K562 (cell line): Measurements from ENCODE around the gene SRSF9. TPM values are rescaled to one million over a fixed set of nuclear protein-coding genes. Genes with fewer than 3 reads are reported as not detected.

ENCODE experiments used
- CHD7 ChIP-seq: fragments of 200-600 bp; sonication (generic); IDR thresholded peaks from one replicate; pipeline ENCODE4 v1.6.1; 2012; ENCODE audit warnings: mild to moderate bottlenecking, low read depth, low read length, inconsistent platforms
- E2F3 ChIP-seq: fragments of 250-450 bp; sonication (Bioruptor Pico); IDR thresholded peaks from 2 replicates; pipeline ENCODE4 v1.4.0; 2020; ENCODE audit warnings: mild to moderate bottlenecking
- ESRRA ChIP-seq: fragments of 450-650 bp; IDR thresholded peaks from 2 replicates; pipeline ENCODE4 v1.6.1; 2014; ENCODE audit warnings: low read depth, mild to moderate bottlenecking, moderate library complexity, borderline replicate concordance
- HNRNPL ChIP-seq: fragments of 200-400 bp; formaldehyde crosslinking; IDR thresholded peaks from 2 replicates; pipeline ENCODE4 v1.6.1; 2017; ENCODE audit warnings: low read depth, mild to moderate bottlenecking, low read length
- NCOA1 ChIP-seq: fragments of 450-650 bp; IDR thresholded peaks from 2 replicates; pipeline ENCODE4 v1.6.1; 2016; ENCODE audit warnings: low read depth
- NFYB ChIP-seq: IDR thresholded peaks from 2 replicates; pipeline ENCODE4 v1.6.1; 2011; ENCODE audit warnings: mild to moderate bottlenecking, moderate library complexity; ENCODE audit not compliant: insufficient read length; ENCODE audit errors: extremely low read depth
- SP1 ChIP-seq: sonication (generic); formaldehyde crosslinking; IDR thresholded peaks from 2 replicates; pipeline ENCODE4 v1.8.1; 2022; ENCODE audit warnings: mild to moderate bottlenecking, missing genetic modification reagents
- SUPT5H ChIP-seq: fragments of 450-650 bp; IDR thresholded peaks from 2 replicates; pipeline ENCODE4 v1.6.1; 2016
- polyA plus RNA-seq, 8 experiments: library from polyadenylated mRNA; depleted of rRNA in 4 of 8; stranded (reverse) in 5 of 8; unstranded in 3 of 8; fragments of >200 nt; fragmentation: Nextera tagmentation in 2 of 8; fragmentation: Illumina TruSeq in 1 of 8; extraction: Ambion mirVana in 2 of 8; extraction: Trizol in 1 of 8; gene quantifications; 2 replicates each; pipeline versions ENCODE4 v1.2.1 to v1.2.3, GENCODE V29; 2011 to 2014; ENCODE audit warnings: inconsistent platforms in 1 of 8, missing spikeins in 1 of 8
- total RNA-seq, 7 experiments: library from RNA; depleted of rRNA in 6 of 7; stranded (reverse); fragments of >200 nt in 6 of 7; fragmentation: Illumina TruSeq in 2 of 7; extraction: Trizol in 2 of 7; gene quantifications; 2 replicates each; pipeline versions ENCODE4 v1.2.1 to v1.2.3, GENCODE V29; 2011 to 2021; ENCODE audit warnings: low replicate concordance in 1 of 7
- TF ChIP-seq, protein P1 (sequence below): fragments of 250-450 bp; sonication (Bioruptor Pico); IDR thresholded peaks from 2 replicates; pipeline ENCODE4 v1.5.0; 2021
- TF ChIP-seq, protein P2 (sequence below), 2 experiments: fragments of 450-650 bp; conservative IDR thresholded peaks; 2 replicates each; pipeline ENCODE4 v1.6.1; 2017; ENCODE audit warnings: mild to moderate bottlenecking in 2 of 2, moderate library complexity in 2 of 2

The SRSF9 gene
- total and polyA plus RNA-seq, 9 of the 15 experiments (the other 6 are each of a cell fraction or from before 2014, with no cell fraction given): 40.3 to 291 (median 230) TPM

- TF ChIP-seq ESRRA (peak; percentile 72; the same call in 1 of the 2 replicates), NCOA1 (no peak), CHD7 (no peak), E2F3 (CRISPR knock-in tag) (no peak), SUPT5H (peak; percentile 93), NFYB (peak; percentile 96), HNRNPL (no peak), SP1 (CRISPR knock-in tag) (peak; percentile 91)
- TF ChIP-seq, protein P1, sequence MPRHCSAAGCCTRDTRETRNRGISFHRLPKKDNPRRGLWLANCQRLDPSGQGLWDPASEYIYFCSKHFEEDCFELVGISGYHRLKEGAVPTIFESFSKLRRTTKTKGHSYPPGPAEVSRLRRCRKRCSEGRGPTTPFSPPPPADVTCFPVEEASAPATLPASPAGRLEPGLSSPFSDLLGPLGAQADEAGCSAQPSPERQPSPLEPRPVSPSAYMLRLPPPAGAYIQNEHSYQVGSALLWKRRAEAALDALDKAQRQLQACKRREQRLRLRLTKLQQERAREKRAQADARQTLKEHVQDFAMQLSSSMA (CRISPR knock-in tag): no peak
- TF ChIP-seq, protein P2, sequence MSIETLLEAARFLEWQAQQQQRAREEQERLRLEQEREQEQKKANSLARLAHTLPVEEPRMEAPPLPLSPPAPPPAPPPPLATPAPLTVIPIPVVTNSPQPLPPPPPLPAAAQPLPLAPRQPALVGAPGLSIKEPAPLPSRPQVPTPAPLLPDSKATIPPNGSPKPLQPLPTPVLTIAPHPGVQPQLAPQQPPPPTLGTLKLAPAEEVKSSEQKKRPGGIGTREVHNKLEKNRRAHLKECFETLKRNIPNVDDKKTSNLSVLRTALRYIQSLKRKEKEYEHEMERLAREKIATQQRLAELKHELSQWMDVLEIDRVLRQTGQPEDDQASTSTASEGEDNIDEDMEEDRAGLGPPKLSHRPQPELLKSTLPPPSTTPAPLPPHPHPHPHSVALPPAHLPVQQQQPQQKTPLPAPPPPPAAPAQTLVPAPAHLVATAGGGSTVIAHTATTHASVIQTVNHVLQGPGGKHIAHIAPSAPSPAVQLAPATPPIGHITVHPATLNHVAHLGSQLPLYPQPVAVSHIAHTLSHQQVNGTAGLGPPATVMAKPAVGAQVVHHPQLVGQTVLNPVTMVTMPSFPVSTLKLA (conservative IDR thresholded peaks at IDR 0.05): peak; percentile 97 to 98
Measured at GRCh38 chr12:120495731-120496412, 26.3 kb upstream of the SRSF9 start, which contains the start of gene DYNLL1 (continued).
